GM19397 (cell line): ENCODE measurements around the gene SLC28A1.

Experiments
- ATAC-seq: cut with Tn5 transposase; IDR thresholded peaks from one replicate; pipeline ENCODE4 v1.9.1; 2021; ENCODE audit warnings: mild to moderate bottlenecking, moderate library complexity; ENCODE audit not compliant: unreplicated experiment

The SLC28A1 gene

DNA sequence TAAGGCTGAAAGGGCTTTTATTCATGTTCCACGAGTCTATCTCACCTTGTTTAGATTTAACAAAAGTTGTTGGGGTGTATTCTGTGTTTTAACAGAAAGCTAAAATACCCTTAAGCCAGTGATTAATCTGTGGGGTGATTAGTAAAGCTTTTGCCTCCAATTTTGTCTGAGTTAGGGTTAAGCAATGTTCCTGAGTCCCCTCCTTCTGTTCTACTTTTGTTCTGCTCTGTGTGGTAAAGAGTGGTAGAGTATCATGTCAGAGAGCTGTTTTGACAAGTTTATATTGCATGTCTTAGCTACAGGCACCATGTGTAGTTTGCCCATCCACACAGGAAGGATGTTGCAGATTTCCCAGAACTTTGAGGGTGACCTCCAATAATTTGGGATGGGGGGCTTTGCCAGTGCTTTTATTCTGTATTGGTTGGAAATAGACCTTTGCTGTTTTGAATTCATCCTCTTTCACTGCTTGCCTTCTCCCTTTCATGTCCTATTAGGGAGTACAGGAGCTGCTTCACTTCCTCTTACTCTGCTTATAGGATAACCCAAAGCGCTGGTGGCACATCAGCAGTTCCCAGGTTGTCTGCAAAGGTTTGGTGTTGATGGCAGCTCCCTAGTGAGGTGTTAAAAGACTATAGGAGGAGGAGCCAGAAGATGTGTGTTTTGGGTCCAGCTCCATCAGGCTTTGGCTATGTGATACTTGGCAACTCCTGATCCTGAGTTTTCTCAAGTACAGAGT lies 104.6 kb downstream of the SLC28A1 start:
- no peak for ATAC-seq

DNA sequence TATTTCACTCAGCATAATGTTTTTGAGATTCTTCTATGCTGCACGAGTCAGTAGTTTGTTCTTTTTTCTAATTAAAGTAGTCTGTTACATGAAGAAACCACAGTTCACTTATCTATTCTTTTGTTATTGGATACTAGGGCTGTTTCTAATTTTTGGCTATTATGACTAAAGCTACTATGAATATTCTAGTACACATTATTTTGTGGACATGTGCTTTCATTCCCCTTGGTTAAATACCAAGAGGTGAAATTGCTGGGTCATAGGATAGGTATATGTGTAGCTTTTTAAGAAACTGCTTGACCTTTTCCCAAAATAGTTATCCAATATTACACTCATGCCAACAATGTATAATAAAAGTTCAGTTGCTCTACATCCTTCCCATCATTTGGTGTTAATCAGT lies 106.0 kb downstream of the SLC28A1 start:
- ATAC-seq = no peak

DNA sequence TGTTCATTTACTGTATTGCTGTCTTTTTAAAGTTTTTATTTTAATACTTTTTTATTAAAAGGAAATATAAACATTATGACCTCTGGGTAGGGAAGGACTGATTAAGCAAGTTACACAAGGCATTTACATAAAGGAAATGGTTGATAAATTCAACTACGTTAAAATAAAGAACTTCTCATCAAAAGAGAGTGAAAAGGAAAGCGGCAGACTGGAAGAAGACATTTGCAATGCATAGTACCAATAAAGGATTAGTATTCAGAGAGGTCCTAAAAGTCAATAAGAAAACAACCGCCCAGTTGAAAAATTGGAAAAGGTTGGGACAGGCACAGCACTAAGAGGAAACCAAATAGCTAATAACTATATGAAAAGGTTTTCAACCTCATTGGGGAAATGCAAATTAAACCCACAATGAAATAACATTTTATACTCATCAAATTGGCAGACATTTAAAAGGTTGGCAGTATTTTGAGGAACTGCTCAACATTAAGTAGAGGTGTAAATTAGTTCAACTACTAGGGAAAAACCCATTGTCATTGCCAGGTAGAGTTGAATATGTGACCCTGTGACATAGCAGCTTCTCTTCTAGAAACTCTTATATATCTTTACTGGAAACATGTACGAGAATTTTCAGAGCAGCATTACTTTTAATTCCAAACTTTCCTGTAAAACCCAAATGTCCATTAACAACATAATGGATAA lies 106.7 kb downstream of the SLC28A1 start:
- ATAC-seq = no peak

DNA sequence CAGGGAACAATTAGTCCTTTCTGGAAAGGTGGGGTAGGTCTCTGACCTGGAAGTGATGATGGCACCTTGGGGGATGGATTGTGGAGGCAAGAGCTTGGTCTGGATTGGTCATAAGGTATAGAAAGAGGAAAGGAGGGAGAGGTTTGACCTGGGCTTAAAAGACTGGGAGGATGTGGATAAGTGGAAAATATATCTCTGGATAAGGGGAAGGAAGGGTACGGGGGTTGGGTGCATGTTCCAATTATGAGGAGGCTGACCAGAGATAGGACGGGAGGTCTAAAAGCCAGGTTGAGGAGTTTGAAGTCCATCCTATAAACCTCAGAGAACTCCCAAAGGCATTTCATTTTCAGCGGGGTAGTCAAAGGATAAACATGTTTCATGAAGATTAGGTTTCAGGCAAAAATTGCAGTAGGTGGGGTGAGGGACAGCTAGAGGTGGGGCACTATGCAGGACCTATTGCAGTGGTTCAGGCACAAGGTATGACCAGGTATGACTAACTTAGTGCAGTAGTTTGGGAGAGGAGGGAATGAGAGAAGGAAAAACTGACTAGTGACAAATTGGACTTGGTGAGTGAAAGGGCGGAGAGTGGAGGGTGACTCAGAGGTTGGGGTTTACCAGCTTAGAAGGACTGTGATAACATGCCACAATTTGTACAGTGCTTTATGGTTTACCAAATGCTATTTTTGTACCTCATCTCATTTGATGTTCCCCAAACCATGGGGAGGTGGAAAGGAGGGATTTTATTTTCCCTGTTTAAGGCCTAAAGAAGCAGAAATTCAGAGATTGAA lies 107.9 kb downstream of the SLC28A1 start:
- ATAC-seq = no peak
